Activated CD8-positive, alpha-beta memory T cell treated with anti-CD3 and anti-CD28 coated beads for 36 hours (primary cell): ENCODE data around the gene SELENON. TPM values are rescaled to one million over a fixed set of nuclear protein-coding genes. Genes with fewer than 3 reads are reported as not detected.

Experiments used
- CTCF ChIA-PET: fragments of 350-600 bp; sonication (Branson Sonifier 250); formaldehyde crosslinking; loops from one replicate; lab custom pipeline; 2021; ENCODE audit warnings: antibody characterized with exemption; lab: Charles Lee
- POLR2A ChIA-PET: fragments of 350-600 bp; sonication (Branson Sonifier 250); formaldehyde crosslinking; loops from one replicate; lab custom pipeline; 2021; ENCODE audit warnings: antibody characterized with exemption; lab: Charles Lee
- total RNA-seq, 2 experiments: library from RNA; stranded (reverse); gene quantifications; one replicate each; pipeline ENCODE4 v1.2.3, GENCODE V29; 2021

The SELENON gene
- total RNA-seq, 2 experiments from 2014 or later, result 10.1 to 10.6 TPM

DNA sequence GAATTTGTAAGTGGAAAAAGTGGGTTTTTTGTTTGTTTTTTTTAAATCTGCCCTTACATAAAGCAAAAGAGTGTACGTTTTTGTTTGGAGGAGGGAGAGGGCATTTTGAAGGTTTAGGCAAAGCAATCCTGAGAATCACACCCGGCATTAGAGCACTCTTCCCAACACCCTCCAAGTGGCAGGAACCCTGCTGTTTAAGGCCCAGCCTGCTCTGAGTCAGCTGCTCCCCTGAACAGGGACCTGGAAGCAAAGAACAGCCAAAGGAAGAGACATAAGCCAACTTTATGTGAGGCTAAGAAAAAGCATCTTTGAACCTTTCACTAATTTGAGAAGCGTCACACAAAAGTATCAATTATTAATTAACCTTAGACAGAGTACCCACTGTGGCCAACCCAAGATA, 36.7 kb downstream of the SELENON start:
- POLR2A ChIA-PET, result no interaction called here
- CTCF ChIA-PET, result interaction anchor here (1.7 kb wide), 1 partner anchor 38 kb away, joined by 3 read pairs; no protein-coding TSS in a partner anchor

DNA sequence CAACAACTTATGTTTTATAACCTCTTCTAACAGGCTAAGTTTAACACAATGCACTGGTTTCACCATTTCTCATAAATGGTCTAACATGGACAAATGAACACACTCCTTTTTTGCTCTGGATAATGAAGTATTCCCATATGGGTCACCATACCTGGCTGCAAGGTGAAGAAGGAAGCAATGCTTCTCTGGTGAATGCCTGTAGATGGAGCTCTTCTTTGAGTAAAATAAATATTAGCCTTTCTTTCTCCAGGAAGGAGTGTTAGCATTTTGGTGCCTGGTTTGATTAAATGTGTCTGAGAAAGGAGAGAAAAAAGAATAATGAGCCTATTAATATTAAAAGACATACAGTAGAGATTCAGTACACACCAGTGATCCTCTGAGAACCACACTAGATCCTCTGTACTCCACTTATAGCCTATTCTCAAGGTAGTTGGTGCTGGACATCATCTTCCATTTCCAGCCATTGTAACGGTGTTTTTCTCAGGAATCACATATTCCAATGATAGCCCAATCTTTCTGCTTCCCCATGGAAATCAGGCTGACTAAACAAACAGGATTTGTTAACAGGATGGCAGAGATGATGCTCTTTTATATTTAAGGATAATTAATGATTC, 37.4 kb downstream of the SELENON start:
- ChIA-PET POLR2A (no interaction called here), CTCF (interaction anchor here (1.7 kb wide), 1 partner anchor 37 kb away, joined by 3 read pairs; no protein-coding TSS in a partner anchor)

DNA sequence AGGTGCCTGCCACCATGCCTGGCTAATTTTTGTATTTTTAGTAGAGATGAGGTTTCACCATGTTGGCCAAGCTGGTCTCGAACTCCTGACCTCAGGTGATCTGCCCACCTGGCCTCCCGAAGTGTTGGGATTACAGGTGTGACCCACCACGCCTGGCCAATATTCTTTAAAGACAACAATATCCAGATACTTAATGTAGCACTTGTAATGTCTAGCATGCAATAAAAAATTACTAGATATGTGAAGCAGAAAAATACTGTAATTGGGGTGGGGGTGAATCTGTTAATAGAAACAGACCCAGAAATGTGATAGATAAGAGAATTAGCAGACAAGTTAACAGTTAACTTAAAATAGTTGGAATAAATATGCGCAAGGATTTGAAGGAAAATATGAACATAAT, 39.8 kb downstream of the SELENON start:
- ChIA-PET CTCF (interaction anchor here (0.8 to 1.5 kb wide), 3 partner anchors 36 to 324 kb away, joined by 3 read pairs; partner anchors contain the start of gene PAQR7), POLR2A (interaction anchor here (1.0 kb wide), 1 partner anchor 25 kb away, joined by 7 read pairs; no protein-coding TSS in a partner anchor)

DNA sequence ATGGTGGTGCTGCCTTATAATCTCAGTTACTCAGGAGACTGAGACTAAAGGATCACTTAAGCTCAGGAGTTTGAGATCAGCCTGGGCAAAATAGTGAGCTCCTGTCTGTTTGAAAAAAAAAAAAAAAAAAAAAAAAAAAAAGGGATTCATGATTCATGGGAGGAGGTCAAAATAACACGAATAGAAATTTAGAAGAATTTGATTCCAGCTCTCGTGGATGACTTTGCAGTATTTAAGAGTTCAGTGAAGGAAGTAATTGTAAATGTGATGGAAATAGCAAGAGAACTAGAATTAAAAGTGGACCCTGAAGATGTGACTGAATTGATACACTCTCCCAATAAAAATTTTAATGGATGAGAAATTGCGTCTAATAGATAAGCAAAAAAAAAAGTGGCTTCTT, 43.5 kb downstream of the SELENON start:
- POLR2A ChIA-PET, result no interaction called here

DNA sequence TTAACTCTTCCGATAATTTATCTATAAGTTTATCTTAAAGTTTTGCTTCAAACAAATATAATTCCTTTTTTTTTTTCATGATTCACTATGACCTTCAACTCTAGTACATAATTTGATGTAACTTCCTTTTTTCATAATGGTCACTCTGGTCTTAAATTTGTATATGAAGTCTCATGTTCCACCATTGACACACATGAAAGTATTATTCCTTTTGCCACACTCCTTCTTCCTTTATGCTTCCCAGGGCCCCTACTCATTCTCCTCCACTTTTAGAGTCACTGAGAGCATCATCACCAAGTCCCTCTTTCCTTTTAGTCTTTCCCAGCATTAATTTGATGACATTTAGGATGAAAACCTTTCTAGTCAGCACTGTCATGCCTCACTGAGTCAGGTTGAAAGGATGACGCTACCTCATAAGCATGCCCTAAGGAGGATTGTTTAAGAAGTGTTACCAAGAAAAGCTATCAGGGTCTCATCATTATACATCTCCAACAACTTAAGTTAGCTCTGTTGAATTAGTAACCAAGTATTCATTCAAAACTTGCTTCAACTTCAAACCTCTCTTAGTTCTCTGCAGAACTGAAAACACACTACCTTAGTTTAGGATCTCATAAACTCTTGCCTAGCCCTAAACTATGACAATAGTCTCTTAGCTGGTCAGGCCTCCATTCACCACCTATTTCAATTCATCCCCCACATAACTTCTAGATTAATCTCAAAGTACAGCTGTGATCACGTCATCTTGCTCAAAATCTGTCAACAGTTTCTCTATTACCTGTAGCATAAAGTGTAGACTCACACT, 44.7 kb downstream of the SELENON start:
- CTCF ChIA-PET, result no interaction called here
- POLR2A ChIA-PET, result no interaction called here

More for the DNA sequence above, 43.5 kb downstream of the SELENON start:
- CTCF ChIA-PET, result interaction anchor here (0.6 kb wide), 1 partner anchor 390 kb away, joined by 3 read pairs; no protein-coding TSS in a partner anchor

GRCh38 chr1:25845664-25846063, 45.7 kb downstream of the SELENON start:
- POLR2A ChIA-PET, result no interaction called here
- CTCF ChIA-PET, result no interaction called here

DNA sequence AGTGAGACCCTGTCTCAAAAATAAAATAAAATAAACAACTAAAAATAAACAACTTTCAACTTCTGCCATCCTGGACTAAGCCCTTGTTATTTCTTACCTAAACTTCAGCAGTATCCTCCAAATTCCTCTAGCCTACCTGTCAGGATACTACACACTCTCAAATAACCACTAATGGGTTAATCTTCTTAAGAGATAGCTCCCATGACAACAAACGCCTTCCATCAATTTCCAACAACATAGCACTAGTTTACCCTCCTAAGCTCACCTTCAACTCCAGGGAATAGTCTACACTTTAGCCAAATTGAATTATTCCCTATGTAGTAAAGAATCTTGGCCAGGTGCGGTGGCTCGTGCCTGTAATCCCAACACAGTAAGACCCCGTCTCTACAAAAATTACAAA, 47.9 kb downstream of the SELENON start:
- POLR2A ChIA-PET, result no interaction called here

GRCh38 chr1:25848531-25848930, 48.5 kb downstream of the SELENON start:
- CTCF ChIA-PET, result no interaction called here
- POLR2A ChIA-PET, result no interaction called here

More for the DNA sequence above, 47.9 kb downstream of the SELENON start:
- CTCF ChIA-PET, result no interaction called here

GRCh38 chr1:25854554-25854953, 54.6 kb downstream of the SELENON start:
- ChIA-PET CTCF (interaction anchor here (0.6 kb wide), 1 partner anchor 23 kb away, joined by 3 read pairs; no protein-coding TSS in a partner anchor), POLR2A (interaction anchor here (0.6 kb wide), 1 partner anchor 434 kb away, joined by 4 read pairs; no protein-coding TSS in a partner anchor)

- ChIA-PET POLR2A (no interaction called here), CTCF (interaction anchor here (1.3 to 1.6 kb wide), 2 partner anchors 11 to 38 kb away, joined by 3 read pairs; no protein-coding TSS in a partner anchor)
Measured at GRCh38 chr1:25856856-25857255, 56.9 kb downstream of the SELENON start.

DNA sequence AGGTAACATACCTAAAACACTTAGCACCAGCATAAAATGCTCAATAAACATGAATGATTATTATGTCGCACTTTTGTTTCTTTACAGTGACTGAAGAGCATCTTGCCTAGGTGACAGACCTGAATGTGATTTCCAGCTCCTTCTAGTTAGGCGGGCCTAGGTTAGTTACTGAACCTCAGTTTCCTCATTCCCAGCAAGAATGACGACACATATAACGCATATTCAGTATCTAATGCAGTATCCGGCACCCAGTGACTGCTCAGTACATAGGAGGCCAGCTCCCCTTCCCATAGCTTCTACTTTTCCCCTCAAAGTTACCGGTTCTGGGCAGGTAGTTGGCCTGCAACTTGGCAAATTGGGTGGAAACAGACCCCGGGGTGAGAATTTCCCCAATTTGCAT, 58.5 kb downstream of the SELENON start:
- CTCF ChIA-PET, result interaction anchor here (1.1 to 1.6 kb wide), 2 partner anchors 9 to 10 kb away, joined by 3 read pairs; no protein-coding TSS in a partner anchor
- POLR2A ChIA-PET, result no interaction called here

- CTCF ChIA-PET, result interaction anchor here (0.5 to 1.1 kb wide), 2 partner anchors 8 to 65 kb away, joined by 3 read pairs; no protein-coding TSS in a partner anchor
- POLR2A ChIA-PET, result no interaction called here
Measured at GRCh38 chr1:25858906-25859789, 59.2 kb downstream of the SELENON start, which contains the start of gene AUNIP. TSS of gene AUNIP (minus strand) at chr1:25859457. CDS start at chr1:25859357, 100 bp downstream.

- CTCF ChIA-PET, result interaction anchor here (0.6 to 0.7 kb wide), 2 partner anchors 27 to 634 kb away, joined by 3 to 4 read pairs; no protein-coding TSS in a partner anchor
- POLR2A ChIA-PET, result no interaction called here
Measured at GRCh38 chr1:25861316-25862286, 61.6 kb downstream of the SELENON start.

- POLR2A ChIA-PET, result no interaction called here
- CTCF ChIA-PET, result interaction anchor here (0.6 kb wide), 1 partner anchor 116 kb away, joined by 3 read pairs; no protein-coding TSS in a partner anchor
Measured at GRCh38 chr1:25862785-25863485, 62.9 kb downstream of the SELENON start.

GRCh38 chr1:25863486-25864262, 63.7 kb downstream of the SELENON start:
- ChIA-PET POLR2A (no interaction called here), CTCF (no interaction called here)

DNA sequence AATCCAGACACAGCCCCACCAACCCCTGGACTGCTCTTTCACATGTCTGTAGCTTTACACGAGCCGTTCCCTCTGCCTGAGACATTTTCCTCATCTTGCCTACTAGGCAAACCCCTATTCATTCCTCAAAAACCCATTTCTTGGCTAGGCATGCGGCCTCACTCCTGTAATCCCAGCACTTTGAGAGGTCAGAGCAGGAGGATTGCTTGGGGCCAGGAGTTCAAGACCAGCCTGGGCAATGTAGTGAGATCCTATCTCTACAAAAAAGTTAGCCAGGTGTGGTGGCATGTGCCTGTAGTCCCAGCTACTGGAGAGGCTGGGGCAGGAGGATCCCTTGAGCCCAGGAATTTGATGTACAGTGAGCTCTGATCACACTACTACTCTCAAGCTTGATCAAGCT, 64.4 kb downstream of the SELENON start:
- ChIA-PET CTCF (interaction anchor here (0.7 kb wide), 1 partner anchor 399 kb away, joined by 3 read pairs; no protein-coding TSS in a partner anchor), POLR2A (interaction anchor here (0.6 to 0.9 kb wide), 2 partner anchors 12 to 24 kb away, joined by 3 to 7 read pairs; no protein-coding TSS in a partner anchor)
